ENCODE data around the gene GNG11. TPM values are rescaled to one million over a fixed set of nuclear protein-coding genes. Genes with fewer than 3 reads are reported as not detected.

The GNG11 gene
- total and polyA plus RNA-seq, 2 of the 13 experiments (the other 11 are each of a cell fraction or from before 2014, with no cell fraction given): not detected

- Histone ChIP-seq H3K9ac (ENCODE audit: insufficient read depth, low read depth, low read length) (no peak overlapping the region), H3K4me1 (ENCODE audit: insufficient read depth, low read length) (no peaks in the 10 kb centered on the region), H3K4me2 (ENCODE audit: low read depth, low read length) (no peak overlapping the region), H3K27ac (ENCODE audit: extremely low read length, insufficient read depth, low read length) (no peak overlapping the region), H3K4me3 (replicated peaks in 1 of 3; ENCODE audit: insufficient read depth in 1 of 3, low read depth in 2 of 3, low read length in 3 of 3) (no peak overlapping the region), H2AFZ (ENCODE audit: low read length) (no peak overlapping the region), H3K36me3 (replicated peaks in 1 of 2; ENCODE audit: control insufficient read depth in 1 of 2, insufficient read depth in 2 of 2, low read length in 2 of 2) (no peaks in the 10 kb centered on the region), H3K27me3 (ENCODE audit: control insufficient read depth in 1 of 2, insufficient read depth in 2 of 2, low read length in 2 of 2) (no peaks in the 10 kb centered on the region), H3K79me2 (ENCODE audit: insufficient read depth, low read length) (no peaks in the 10 kb centered on the region), H4K20me1 (ENCODE audit: insufficient read depth, low read length) (no peaks in the 10 kb centered on the region), H3K9me3 (ENCODE audit: low read length) (no peaks in the 10 kb centered on the region)
- DNase-seq (ENCODE audit: low spot score): no peak
- no peak for TF ChIP-seq EP300 (IDR thresholded peaks at IDR 0.05; ENCODE audit: low read depth in 2 of 2, low read length in 2 of 2)
- TF ChIP-seq EP300 (CRISPR knock-in tag; IDR thresholded peaks at IDR 0.05; ENCODE audit: borderline replicate concordance): no peak
- no peak for TF ChIP-seq RXRA (CRISPR knock-in tag; IDR thresholded peaks at IDR 0.05)
- TF ChIP-seq, protein P1, sequence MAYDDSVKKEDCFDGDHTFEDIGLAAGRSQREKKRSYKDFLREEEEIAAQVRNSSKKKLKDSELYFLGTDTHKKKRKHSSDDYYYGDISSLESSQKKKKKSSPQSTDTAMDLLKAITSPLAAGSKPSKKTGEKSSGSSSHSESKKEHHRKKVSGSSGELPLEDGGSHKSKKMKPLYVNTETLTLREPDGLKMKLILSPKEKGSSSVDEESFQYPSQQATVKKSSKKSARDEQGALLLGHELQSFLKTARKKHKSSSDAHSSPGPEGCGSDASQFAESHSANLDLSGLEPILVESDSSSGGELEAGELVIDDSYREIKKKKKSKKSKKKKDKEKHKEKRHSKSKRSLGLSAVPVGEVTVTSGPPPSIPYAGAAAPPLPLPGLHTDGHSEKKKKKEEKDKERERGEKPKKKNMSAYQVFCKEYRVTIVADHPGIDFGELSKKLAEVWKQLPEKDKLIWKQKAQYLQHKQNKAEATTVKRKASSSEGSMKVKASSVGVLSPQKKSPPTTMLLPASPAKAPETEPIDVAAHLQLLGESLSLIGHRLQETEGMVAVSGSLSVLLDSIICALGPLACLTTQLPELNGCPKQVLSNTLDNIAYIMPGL (CRISPR knock-in tag; IDR thresholded peaks at IDR 0.05; ENCODE audit: borderline replicate concordance in 1 of 2, low read depth in 1 of 2): no peak
- TF ChIP-seq ZNF431 (CRISPR knock-in tag; IDR thresholded peaks at IDR 0.05; ENCODE audit: borderline replicate concordance, low read depth): no peak
- no peak for TF ChIP-seq RBFOX2 (IDR thresholded peaks at IDR 0.05; ENCODE audit: low read depth, low read length)
- TF ChIP-seq SIX1 (CRISPR knock-in tag; IDR thresholded peaks at IDR 0.05; ENCODE audit: borderline replicate concordance): no peak
- TF ChIP-seq SAP130 (CRISPR knock-in tag; IDR thresholded peaks at IDR 0.05; ENCODE audit: low read depth): no peak
- TF ChIP-seq IRF1 (CRISPR knock-in tag; IDR thresholded peaks at IDR 0.05; ENCODE audit: low read depth): no peak
- TF ChIP-seq ZKSCAN1 (IDR thresholded peaks at IDR 0.05; ENCODE audit: low read length): no peak
- TF ChIP-seq DMTF1 (CRISPR knock-in tag; IDR thresholded peaks at IDR 0.05): no peak
- TF ChIP-seq ZNF446 (CRISPR knock-in tag; IDR thresholded peaks at IDR 0.05): no peak
- no peak for TF ChIP-seq SRY (CRISPR knock-in tag; IDR thresholded peaks at IDR 0.05)
- TF ChIP-seq MTA3 (CRISPR knock-in tag; IDR thresholded peaks at IDR 0.05): no peak
- TF ChIP-seq ZBED4 (CRISPR knock-in tag; IDR thresholded peaks at IDR 0.05; ENCODE audit: borderline replicate concordance): no peak
- no peak for ATAC-seq
- ChIA-PET POLR2A (no interaction called here), CTCF (ENCODE audit: low intra/inter-chr PET ratio, low total read pairs) (no interaction called here)
- BruUV-seq (replicated peaks): no TSS peak
- in situ Hi-C loops (cut with HindIII; ENCODE audit: extremely low pct_ligation_motif_present, low pct_unique_long_range_greater_than_20kb): no loop called here
- no peak for FAIRE-seq
- intact Hi-C loops (cut with micrococcal nuclease; ENCODE audit: unreplicated experiment): no loop called here
Observed at GRCh38 chr7:93879356-93879755, 42.2 kb upstream of the GNG11 start.
